Stimulated activated CD8-positive, alpha-beta memory T cell treated with anti-CD3 and anti-CD28 coated beads, Interleukin-7, amount 100 ng/mL, for 1 hour (primary cell): ENCODE data around the gene IL1F10.
A peak's percentile ranks its signal among the peaks of the same experiment; 100 is the strongest.

Experiments used
- DNase-seq, 2 donors: peaks; one replicate each; pipeline ENCODE4 v3.0.0-alpha.2; 2020; ENCODE audit warnings: low read depth in 2 of 2

Gene IL1F10

DNA sequence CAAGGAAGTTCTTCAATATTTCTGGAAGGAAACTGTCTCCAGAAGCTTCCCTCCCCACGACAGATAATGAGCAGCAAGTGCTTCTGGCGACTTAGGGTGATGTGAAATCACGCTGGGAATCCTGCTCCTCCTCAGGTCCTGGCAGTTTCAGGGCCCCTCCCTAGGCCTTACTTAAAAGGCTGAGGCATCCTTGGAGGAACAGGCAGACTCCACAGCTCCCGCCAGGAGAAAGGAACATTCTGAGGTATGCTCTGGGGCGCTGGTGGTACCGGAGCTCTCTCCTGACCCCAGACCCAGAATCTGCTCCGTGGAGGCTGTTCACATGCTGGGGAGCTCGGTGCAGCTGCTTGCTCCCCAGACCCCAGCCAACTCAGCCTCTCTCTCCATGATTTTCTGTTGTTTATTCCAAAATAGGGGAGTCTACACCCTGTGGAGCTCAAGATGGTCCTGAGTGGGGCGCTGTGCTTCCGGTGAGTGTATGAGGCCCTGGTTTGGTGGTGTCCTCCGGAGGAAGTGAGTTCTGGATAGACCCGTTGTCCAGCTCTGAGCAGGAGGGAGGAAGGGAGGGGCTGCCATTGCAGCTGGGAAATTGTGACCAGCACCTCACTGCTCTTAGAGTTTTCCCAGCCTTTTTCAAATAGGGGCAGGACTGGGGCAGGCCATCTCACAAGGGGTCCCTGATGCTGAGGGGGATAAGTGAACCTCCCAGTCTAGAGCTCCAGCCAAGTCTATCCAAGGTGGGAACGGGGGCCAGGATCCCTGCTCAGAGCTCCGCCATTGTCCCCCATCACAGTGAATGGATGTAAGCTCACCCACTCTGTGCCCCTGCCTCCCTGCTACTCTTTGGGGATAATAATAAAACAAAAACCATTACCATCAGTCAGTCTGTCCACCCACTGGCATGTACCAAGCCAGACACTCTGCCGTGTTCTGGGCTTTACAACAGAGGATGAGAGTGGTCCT is 8.5 kb upstream of the IL1F10 start, which contains the start of gene IL36RN:
Gene IL36RN, plus strand, starts transcription at position 201 of the 963 bp plus-strand sequence. Its CDS starts 241 bp downstream, at position 442.
- DNase-seq: no peak

GRCh38 chr2:113060396-113060795 is 7.4 kb upstream of the IL1F10 start:
- DNase-seq: no peak

DNA sequence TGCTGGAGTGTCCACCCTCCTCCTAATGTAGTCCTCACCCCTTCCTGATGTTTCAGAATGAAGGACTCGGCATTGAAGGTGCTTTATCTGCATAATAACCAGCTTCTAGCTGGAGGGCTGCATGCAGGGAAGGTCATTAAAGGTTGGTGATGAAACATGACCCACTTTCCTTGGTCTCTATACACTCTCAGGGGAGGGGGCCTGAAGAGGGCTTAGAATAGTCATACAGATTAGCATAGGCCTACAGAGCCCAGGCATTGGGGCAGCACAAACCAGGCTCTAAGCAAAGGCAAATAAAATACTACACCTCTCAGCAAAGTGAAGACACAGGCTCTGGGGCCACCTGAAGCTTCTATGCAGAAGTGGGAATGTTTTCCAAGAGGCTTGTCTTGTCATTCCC is 7.0 kb upstream of the IL1F10 start:
- no peak for DNase-seq

- DNase-seq: no peak
Measured at GRCh38 chr2:113061241-113061640, 6.5 kb upstream of the IL1F10 start.

GRCh38 chr2:113061896-113062770 is 5.6 kb upstream of the IL1F10 start:
- DNase-seq: no peak

- no peak for DNase-seq
Measured at GRCh38 chr2:113064281-113064680, 3.5 kb upstream of the IL1F10 start.

GRCh38 chr2:113064898-113065297 is 2.9 kb upstream of the IL1F10 start:
- no peak for DNase-seq

DNA sequence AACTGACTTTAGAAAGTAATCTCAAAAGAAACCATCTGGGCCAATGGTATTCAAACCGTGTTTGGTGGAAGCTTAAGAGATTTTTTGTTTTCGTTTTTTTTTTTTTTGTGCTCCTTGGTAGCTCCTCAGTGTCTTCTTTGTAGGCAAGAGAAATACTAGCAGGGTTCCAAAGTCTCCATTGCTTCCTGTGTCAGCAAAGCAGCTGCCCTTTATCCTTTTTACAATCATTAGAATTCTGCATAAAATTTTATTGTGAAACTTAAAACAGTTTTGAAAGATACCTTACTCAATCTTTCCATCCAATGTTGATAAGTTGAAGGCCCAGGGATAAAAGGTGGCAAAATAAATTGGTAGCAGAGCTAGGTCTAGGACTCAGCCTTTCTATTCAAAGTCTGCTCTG is 479 bp downstream of the IL1F10 start:
- DNase-seq: no peak

- DNase-seq: no peak
Measured at GRCh38 chr2:113068706-113069485, 1.1 kb downstream of the IL1F10 start.

GRCh38 chr2:113069676-113070605 is 2.2 kb downstream of the IL1F10 start:
- DNase-seq: no peak

DNA sequence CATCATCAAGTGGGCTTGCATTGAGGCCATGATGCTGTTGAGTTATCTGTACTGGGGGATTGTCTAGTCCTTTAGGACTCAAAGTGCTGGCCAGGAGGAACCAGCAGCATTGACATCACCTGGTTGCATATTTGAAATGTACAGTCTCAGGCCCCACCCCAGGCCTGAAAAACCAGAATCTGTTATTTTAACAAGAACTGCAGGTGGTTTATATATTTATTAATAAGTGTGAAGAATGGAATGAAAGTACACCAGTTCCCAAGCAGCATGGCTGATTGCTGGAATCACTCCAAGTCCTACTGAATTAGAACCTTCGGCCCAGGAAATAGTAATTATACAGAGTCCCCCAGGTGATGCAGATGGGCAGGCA is 2.8 kb downstream of the IL1F10 start:
- no peak for DNase-seq

- no peak for DNase-seq
Measured at GRCh38 chr2:113072584-113072983, 4.8 kb downstream of the IL1F10 start.

GRCh38 chr2:113073325-113073834 is 5.6 kb downstream of the IL1F10 start:
- no peak for DNase-seq

DNA sequence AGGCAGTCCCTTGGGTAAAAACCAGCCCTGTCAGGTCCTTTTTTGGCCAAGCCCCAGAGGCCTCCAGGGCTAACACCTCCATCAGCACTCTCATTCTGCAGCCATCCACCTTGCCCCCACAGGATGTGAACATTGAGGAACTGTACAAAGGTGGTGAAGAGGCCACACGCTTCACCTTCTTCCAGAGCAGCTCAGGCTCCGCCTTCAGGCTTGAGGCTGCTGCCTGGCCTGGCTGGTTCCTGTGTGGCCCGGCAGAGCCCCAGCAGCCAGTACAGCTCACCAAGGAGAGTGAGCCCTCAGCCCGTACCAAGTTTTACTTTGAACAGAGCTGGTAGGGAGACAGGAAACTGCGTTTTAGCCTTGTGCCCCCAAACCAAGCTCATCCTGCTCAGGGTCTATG is 7.3 kb downstream of the IL1F10 start:
- no peak for DNase-seq

DNA sequence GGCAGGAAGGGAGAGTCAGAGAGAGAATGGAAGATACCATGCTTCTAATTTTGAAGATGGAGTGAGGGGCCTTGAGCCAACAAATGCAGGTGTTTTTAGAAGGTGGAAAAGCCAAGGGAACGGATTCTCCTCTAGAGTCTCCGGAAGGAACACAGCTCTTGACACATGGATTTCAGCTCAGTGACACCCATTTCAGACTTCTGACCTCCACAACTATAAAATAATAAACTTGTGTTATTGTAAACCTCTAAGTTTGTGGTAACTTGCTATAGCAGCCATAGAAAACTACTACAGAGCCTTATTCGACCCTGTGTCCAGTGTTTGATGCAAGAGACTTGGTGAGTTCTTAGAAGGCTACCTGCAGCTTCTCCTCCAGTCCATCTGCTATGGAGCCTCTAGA is 7.8 kb downstream of the IL1F10 start:
- DNase-seq: no peak

DNA sequence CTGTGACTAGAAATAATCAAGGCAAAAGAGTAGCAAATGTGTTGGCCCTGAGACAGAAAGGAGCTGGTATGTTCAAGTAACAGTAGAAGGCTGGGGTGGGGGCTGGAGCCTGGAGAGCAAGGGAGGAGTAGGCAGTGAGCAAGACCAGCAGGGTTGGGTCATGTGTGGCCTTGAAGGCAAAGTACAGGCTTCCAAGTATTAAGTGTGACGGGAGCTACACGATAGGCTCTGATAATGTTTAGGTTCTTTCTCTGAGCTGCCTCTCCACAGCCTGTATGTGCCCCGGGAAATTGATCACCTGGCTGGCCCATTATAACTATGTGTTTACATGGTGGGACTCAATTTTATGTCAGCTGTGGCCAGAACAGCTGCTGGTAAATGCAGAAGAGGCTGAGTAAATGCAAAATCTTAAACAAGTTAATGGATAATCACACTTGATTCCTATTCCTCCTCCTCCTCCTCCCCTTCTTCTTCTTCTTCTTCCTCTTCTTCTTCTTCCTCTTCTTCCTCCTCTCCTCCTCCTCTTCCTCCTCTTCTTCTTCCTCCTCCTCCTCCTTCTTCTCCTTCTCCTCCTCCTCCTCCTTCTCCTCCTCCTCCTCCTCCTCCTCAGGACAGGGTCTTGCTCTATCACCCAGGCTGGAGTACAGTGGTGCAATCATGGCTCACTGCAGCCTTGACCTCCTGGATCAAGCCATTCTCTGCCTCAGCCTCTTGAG is 9.3 kb downstream of the IL1F10 start:
- no peak for DNase-seq

DNA sequence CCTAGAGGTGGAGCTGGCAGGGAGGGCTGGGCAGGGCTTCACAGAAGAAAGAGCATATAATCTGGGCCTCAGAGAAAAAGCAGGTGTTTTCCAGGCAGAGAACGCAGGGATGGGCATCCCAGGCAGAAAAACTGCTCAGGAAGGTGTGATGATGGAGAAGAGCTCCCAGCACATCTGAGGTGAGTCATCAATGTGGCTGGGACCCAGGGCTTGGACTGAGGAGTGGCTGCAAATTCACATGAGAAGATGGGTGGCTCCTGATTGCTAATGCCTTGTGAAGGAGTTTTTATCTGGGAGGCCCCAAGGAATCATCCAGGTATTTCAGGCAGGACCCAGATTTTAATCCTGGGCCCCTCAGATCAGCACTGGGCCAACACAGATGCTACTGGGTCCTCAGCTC is 10.2 kb downstream of the IL1F10 start:
- no peak for DNase-seq

DNA sequence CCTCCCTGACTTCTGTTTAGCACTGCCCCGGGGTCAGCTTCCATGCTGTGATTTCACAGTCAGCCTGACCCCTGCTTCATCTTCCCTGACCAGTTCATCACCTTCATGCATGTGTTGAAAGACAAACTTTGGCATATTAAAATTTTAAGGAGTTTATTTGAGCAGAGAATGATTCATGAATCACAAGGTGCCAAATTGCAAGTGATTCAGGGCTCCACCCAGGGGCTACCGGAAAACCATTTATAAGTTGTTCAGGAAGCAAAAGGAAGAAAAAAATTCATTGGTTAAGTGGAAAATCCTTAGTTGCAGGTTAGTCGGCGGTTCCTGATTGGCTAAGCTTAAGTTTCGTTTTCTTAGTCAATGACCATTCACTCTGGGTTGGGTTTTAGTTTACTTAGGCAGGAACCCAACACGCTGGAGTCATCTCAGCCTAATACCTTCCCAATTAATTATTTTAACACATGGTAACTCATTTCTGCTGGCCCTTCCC is 10.6 kb downstream of the IL1F10 start:
- DNase-seq: no peak

GRCh38 chr2:113079131-113079530 is 11.4 kb downstream of the IL1F10 start:
- DNase-seq: no peak

DNA sequence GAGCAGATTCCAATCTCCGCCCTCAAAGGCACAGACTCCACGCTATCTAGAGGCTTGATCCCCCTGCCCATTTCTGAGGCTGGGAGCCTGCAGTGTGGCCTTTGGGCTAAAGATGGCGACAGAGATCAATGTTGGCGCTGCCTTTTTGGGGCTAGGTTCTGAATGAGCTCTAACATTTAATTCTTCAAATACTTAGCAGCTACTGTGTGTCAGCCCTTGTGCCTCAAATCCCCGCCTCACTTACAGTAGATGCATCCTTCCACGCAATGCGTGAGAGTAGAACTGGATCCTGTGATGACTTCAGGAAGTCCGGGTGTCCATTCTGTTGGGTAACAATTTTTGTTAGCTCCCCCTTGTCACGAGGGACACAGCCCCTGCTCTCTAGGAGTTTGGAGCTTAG is 12.4 kb downstream of the IL1F10 start:
- DNase-seq: peak in 1 of 2 donors; percentile 8
